Measurements from ENCODE around the gene CCDC8.

DNA sequence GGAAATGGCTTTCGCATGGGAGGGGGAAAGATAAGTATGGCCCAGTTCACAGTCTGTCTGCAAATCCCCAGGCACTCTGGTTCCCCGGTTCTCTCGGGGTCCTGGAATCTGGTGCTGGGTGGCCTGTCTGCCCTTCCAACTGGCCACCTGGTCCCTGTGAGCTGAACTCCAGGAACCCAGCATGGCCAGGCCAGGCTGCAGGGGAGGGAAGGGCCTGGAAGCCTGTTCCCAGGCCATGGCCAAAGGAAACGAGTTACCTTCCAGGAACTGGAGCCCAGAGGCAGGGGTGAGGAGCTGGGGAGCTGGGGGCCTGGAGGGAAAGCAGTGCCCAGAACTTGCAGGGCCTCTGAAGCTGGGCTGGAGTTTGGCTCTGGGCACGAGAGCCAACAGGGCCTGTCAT is 34.5 kb upstream of the CCDC8 start:
- TF ChIP-seq, protein P1, sequence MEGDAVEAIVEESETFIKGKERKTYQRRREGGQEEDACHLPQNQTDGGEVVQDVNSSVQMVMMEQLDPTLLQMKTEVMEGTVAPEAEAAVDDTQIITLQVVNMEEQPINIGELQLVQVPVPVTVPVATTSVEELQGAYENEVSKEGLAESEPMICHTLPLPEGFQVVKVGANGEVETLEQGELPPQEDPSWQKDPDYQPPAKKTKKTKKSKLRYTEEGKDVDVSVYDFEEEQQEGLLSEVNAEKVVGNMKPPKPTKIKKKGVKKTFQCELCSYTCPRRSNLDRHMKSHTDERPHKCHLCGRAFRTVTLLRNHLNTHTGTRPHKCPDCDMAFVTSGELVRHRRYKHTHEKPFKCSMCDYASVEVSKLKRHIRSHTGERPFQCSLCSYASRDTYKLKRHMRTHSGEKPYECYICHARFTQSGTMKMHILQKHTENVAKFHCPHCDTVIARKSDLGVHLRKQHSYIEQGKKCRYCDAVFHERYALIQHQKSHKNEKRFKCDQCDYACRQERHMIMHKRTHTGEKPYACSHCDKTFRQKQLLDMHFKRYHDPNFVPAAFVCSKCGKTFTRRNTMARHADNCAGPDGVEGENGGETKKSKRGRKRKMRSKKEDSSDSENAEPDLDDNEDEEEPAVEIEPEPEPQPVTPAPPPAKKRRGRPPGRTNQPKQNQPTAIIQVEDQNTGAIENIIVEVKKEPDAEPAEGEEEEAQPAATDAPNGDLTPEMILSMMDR (IDR thresholded peaks at IDR 0.05), result no peak
- no peak for TF ChIP-seq POLR2A (IDR thresholded peaks at IDR 0.05)

All from tibial nerve (tissue), 3 donors.